Measurements from ENCODE around the gene CNTNAP2. TPM values are rescaled to one million over a fixed set of nuclear protein-coding genes. Genes with fewer than 3 reads are reported as not detected.

CNTNAP2 gene
- total and polyA plus RNA-seq, 7 donors = 0.60 to 2.4 (median 1.7) TPM

- no peak for DNase-seq
- Histone ChIP-seq H3K27me3 (no peaks in the 10 kb centered on the region), H3K27ac (no peak overlapping the region), H3K9me3 (peaks cover 0 to 3% (median 0%) of the 10 kb centered on the region in 4 donors), H3K4me1 (no peaks in the 10 kb centered on the region), H3K4me3 (no peak overlapping the region), H3K36me3 (no peaks in the 10 kb centered on the region)
- TF ChIP-seq EP300 (IDR thresholded peaks at IDR 0.05) = no peak
- no peak for TF ChIP-seq POLR2AphosphoS5 (IDR thresholded peaks at IDR 0.05)
- TF ChIP-seq POLR2A (IDR thresholded peaks at IDR 0.05) = no peak
- no peak for TF ChIP-seq CTCF (IDR thresholded peaks at IDR 0.05)
- WGBS, 2 donors = 9% methylated on average over 9 of the region's 9 CpGs
- intact Hi-C loops (cut with DNase I) = no loop called here
Measured at GRCh38 chr7:146655928-146656797, 539.6 kb downstream of the CNTNAP2 start.

GRCh38 chr7:146656988-146657387 lies 540.4 kb downstream of the CNTNAP2 start:
- WGBS, 2 donors = 83 to 88% methylated on average over 1 of the region's 1 CpG
- H3K36me3 ChIP-seq = no peaks in the 10 kb centered on the region
- TF ChIP-seq POLR2A (IDR thresholded peaks at IDR 0.05) (no peak), CTCF (IDR thresholded peaks at IDR 0.05) (no peak), POLR2AphosphoS5 (IDR thresholded peaks at IDR 0.05) (no peak), EP300 (IDR thresholded peaks at IDR 0.05) (no peak)
- no peak overlapping the region for H3K27ac ChIP-seq
- H3K27me3 ChIP-seq = no peaks in the 10 kb centered on the region
- intact Hi-C loops (cut with DNase I) = no loop called here
- H3K4me3 ChIP-seq = no peak overlapping the region
- no peaks in the 10 kb centered on the region for H3K4me1 ChIP-seq
- DNase-seq = no peak
- peaks cover 0 to 3% (median 0%) of the 10 kb centered on the region in 4 donors for H3K9me3 ChIP-seq

GRCh38 chr7:146658604-146659003 lies 542.0 kb downstream of the CNTNAP2 start:
- TF ChIP-seq POLR2A (IDR thresholded peaks at IDR 0.05) = no peak
- no peak for TF ChIP-seq EP300 (IDR thresholded peaks at IDR 0.05)
- no peak for TF ChIP-seq CTCF (IDR thresholded peaks at IDR 0.05)
- TF ChIP-seq POLR2AphosphoS5 (IDR thresholded peaks at IDR 0.05) = no peak
- H3K9me3 ChIP-seq = peaks cover 0 to 3% (median 0%) of the 10 kb centered on the region in 4 donors
- H3K27me3 ChIP-seq = no peaks in the 10 kb centered on the region
- WGBS, 2 donors = 84 to 91% methylated on average over 4 of the region's 4 CpGs
- H3K36me3 ChIP-seq = no peaks in the 10 kb centered on the region
- no peaks in the 10 kb centered on the region for H3K4me1 ChIP-seq
- intact Hi-C loops (cut with DNase I) = no loop called here
- no peak for DNase-seq
- H3K4me3 ChIP-seq = no peak overlapping the region
- H3K27ac ChIP-seq = no peak overlapping the region

GRCh38 chr7:146659732-146660131 lies 543.1 kb downstream of the CNTNAP2 start:
- TF ChIP-seq POLR2A (IDR thresholded peaks at IDR 0.05) = no peak
- TF ChIP-seq CTCF (IDR thresholded peaks at IDR 0.05) = no peak
- no peak for TF ChIP-seq EP300 (IDR thresholded peaks at IDR 0.05)
- intact Hi-C loops (cut with DNase I) = no loop called here
- 71 to 87% methylated on average over 3 of the region's 3 CpGs for WGBS, 2 donors
- no peak for DNase-seq
- Histone ChIP-seq H3K36me3 (no peaks in the 10 kb centered on the region), H3K27me3 (no peaks in the 10 kb centered on the region), H3K9me3 (no peaks in the 10 kb centered on the region), H3K27ac (no peak overlapping the region), H3K4me3 (no peak overlapping the region), H3K4me1 (no peaks in the 10 kb centered on the region)
